K562 (cell line): ENCODE data around the gene PSMB11. TPM values are rescaled to one million over a fixed set of nuclear protein-coding genes. Genes with fewer than 3 reads are reported as not detected.
A peak's percentile ranks its signal among the peaks of the same experiment; 100 is the strongest.

Source experiments
- ATAC-seq: fragments of 200-7000 bp; cut with Tn5 transposase; 3 replicates; pipeline ENCODE4 v1.9.1; 2020; ENCODE audit warnings: moderate library complexity
- BruUV-seq: library from RNA; stranded (reverse); fragments of 400-500 nt; replicated peaks from 2 replicates; lab custom pipeline; 2021; lab: Mats Ljungman, UMichigan
- CTCF ChIA-PET: fragments of 300-600 bp; formaldehyde crosslinking; extraction: SDS; loops from one replicate; lab custom pipeline; 2021; ENCODE audit warnings: low intra/inter-chr PET ratio; lab: Yijun Ruan, JAX
- POLR2A ChIA-PET: fragments of 300-600, 350-650 bp; sonication (Branson Sonifier 250); formaldehyde crosslinking; extraction: SDS; loops from one replicate; lab custom pipeline; 2021; ENCODE audit warnings: antibody characterized with exemption, inconsistent platforms; lab: Yijun Ruan, JAX
- DNase-seq, 4 experiments: peaks; one replicate each; pipeline versions ENCODE4 v3.0.0 to v3.0.0-alpha.2; 2011 to 2018; ENCODE audit warnings: low spot score in 3 of 4, mixed read lengths in 3 of 4; ENCODE audit errors: extremely low read depth in 1 of 4
- FAIRE-seq: peaks from 2 replicates; lab custom pipeline; 2011; peaks lifted over from hg19 to GRCh38; lab: Jason Lieb, UNC
- H2AFZ ChIP-seq: 2 replicates; pipeline ENCODE4 v1.6.0; 2011; ENCODE audit warnings: low read depth, low read length, control low read depth, inconsistent platforms
- H3K27ac ChIP-seq: fragments of 200-600 bp; 3 replicates; pipeline ENCODE4 v1.8.0; 2011; ENCODE audit warnings: low read depth, mild to moderate bottlenecking, control low read depth, inconsistent platforms, low read length, moderate library complexity, mixed read lengths; ENCODE audit errors: extremely low read depth
- H3K27me3 ChIP-seq, 2 experiments: fragments of 300-600 bp in 1 of 2; 2 replicates in 1 of 2; 3 replicates in 1 of 2; pipeline versions ENCODE4 v1.6.0 to v1.8.0; 2011; ENCODE audit warnings: inconsistent platforms in 2 of 2, low read length in 2 of 2, mild to moderate bottlenecking in 1 of 2, mixed read lengths in 1 of 2, moderate library complexity in 1 of 2; ENCODE audit not compliant: control insufficient read depth in 2 of 2, insufficient read depth in 2 of 2
- H3K36me3 ChIP-seq: fragments of 300-600 bp; 3 replicates; pipeline ENCODE4 v1.8.0; 2011; ENCODE audit warnings: mild to moderate bottlenecking, low read length, inconsistent platforms; ENCODE audit not compliant: control insufficient read depth, insufficient read depth
- H3K4me1 ChIP-seq, 2 experiments: fragments of 200-600 bp in 1 of 2; replicated peaks in 1 of 2; 2 replicates in 1 of 2; 3 replicates in 1 of 2; pipeline versions ENCODE4 v1.5.1 to v1.8.0; 2011; ENCODE audit warnings: inconsistent platforms in 2 of 2, low read length in 2 of 2, mild to moderate bottlenecking in 1 of 2, mixed read lengths in 1 of 2, moderate library complexity in 1 of 2; ENCODE audit not compliant: control insufficient read depth in 2 of 2, insufficient read depth in 2 of 2
- H3K4me2 ChIP-seq: 2 replicates; pipeline ENCODE4 v1.6.1; 2011; ENCODE audit warnings: low read length, control low read depth, inconsistent platforms, mixed read lengths; ENCODE audit not compliant: insufficient read depth
- H3K4me3 ChIP-seq: fragments of 200-600 bp; sonication (generic), shearing (Covaris generic); 2 replicates; pipeline ENCODE4 v1.5.1; 2016; ENCODE audit warnings: control low read depth, inconsistent platforms
- H3K79me2 ChIP-seq: fragments of 200-600 bp; 3 replicates; pipeline ENCODE4 v1.8.0; 2011; ENCODE audit warnings: low read length, inconsistent platforms; ENCODE audit not compliant: control insufficient read depth, insufficient read depth
- H3K9ac ChIP-seq, 2 experiments: 2 replicates each; pipeline versions ENCODE4 v1.6.0 to v1.6.1; 2011; ENCODE audit warnings: low read depth in 2 of 2, low read length in 2 of 2, control low read depth in 1 of 2, inconsistent platforms in 1 of 2, mild to moderate bottlenecking in 1 of 2, mixed read lengths in 1 of 2; ENCODE audit not compliant: insufficient read depth in 1 of 2
- H3K9me1 ChIP-seq: one replicate; pipeline ENCODE4 v1.6.0; 2011; ENCODE audit warnings: inconsistent platforms, mild to moderate bottlenecking, low read length, moderate library complexity; ENCODE audit not compliant: control insufficient read depth, insufficient read depth
- H3K9me3 ChIP-seq: replicated peaks from 2 replicates; pipeline ENCODE4 v1.5.1; 2011; ENCODE audit warnings: low read depth, low read length, inconsistent platforms; ENCODE audit not compliant: control insufficient read depth, insufficient read depth
- H4K20me1 ChIP-seq: replicated peaks from 2 replicates; pipeline ENCODE4 v1.6.1; 2011; ENCODE audit warnings: low read length, inconsistent platforms, mixed read lengths; ENCODE audit not compliant: control insufficient read depth, insufficient read depth
- C11orf30 ChIP-seq: fragments of 450-650 bp; IDR thresholded peaks from 2 replicates; pipeline ENCODE4 v1.6.1; 2016; ENCODE audit warnings: low read depth, mild to moderate bottlenecking
- NFXL1 ChIP-seq: fragments of 450-650 bp; formaldehyde crosslinking; IDR thresholded peaks from 2 replicates; pipeline ENCODE4 v1.4.0; 2021; ENCODE audit warnings: mild to moderate bottlenecking
- POLR2AphosphoS5 ChIP-seq: IDR thresholded peaks from 2 replicates; pipeline ENCODE4 v1.6.1; 2011; ENCODE audit warnings: mild to moderate bottlenecking, low read depth, low read length, moderate library complexity; ENCODE audit not compliant: control insufficient read depth, insufficient read depth
- RBFOX2 ChIP-seq: fragments of 200-400 bp; formaldehyde crosslinking; IDR thresholded peaks from 2 replicates; pipeline ENCODE4 v1.6.1; 2017; ENCODE audit warnings: low read depth, mild to moderate bottlenecking, low read length, moderate library complexity
- SUPT5H ChIP-seq: fragments of 450-650 bp; IDR thresholded peaks from 2 replicates; pipeline ENCODE4 v1.6.1; 2016
- TRIM28 ChIP-seq: fragments of 450-650 bp; IDR thresholded peaks from 2 replicates; pipeline ENCODE4 v1.6.1; 2017
- ZNF507 ChIP-seq: conservative IDR thresholded peaks from 2 replicates; pipeline ENCODE4 v1.6.1; 2017; ENCODE audit warnings: missing genetic modification characterization, missing compliant biosample characterization
- WGBS: fragments of 100-300 bp; shearing (Covaris generic); methylation state at CpG from one replicate; pipeline ENCODE4 v1.1.6; 2016; ENCODE audit warnings: low coverage, mixed read lengths; ENCODE audit not compliant: insufficient coverage; ENCODE audit errors: missing lambda C conversion rate; 5-methylcytosine and 5-hydroxymethylcytosine counted together
- in situ Hi-C: fragments of 300-500 bp; cut with MboI; formaldehyde crosslinking; loops from 4 replicates; pipeline ENCODE4 v1.15.0; 2018; ENCODE audit warnings: inconsistent platforms, mixed read lengths
- intact Hi-C: fragments of 100-400 bp; cut with micrococcal nuclease; formaldehyde crosslinking; loops from 2 replicates; pipeline ENCODE4 v1.14.2; 2022
- polyA plus RNA-seq, 8 experiments: library from polyadenylated mRNA; depleted of rRNA in 4 of 8; stranded (reverse) in 5 of 8; unstranded in 3 of 8; fragments of >200 nt; fragmentation: Nextera tagmentation in 2 of 8; fragmentation: Illumina TruSeq in 1 of 8; extraction: Ambion mirVana in 2 of 8; extraction: Trizol in 1 of 8; gene quantifications; 2 replicates each; pipeline versions ENCODE4 v1.2.1 to v1.2.3, GENCODE V29; 2011 to 2014; ENCODE audit warnings: inconsistent platforms in 1 of 8, missing spikeins in 1 of 8
- total RNA-seq, 7 experiments: library from RNA; depleted of rRNA in 6 of 7; stranded (reverse); fragments of >200 nt in 6 of 7; fragmentation: Illumina TruSeq in 2 of 7; extraction: Trizol in 2 of 7; gene quantifications; 2 replicates each; pipeline versions ENCODE4 v1.2.1 to v1.2.3, GENCODE V29; 2011 to 2021; ENCODE audit warnings: low replicate concordance in 1 of 7
- TF ChIP-seq, protein P1 (sequence below), 2 experiments: fragments of 450-650 bp; IDR thresholded peaks; 2 replicates each; pipeline ENCODE4 v1.6.1; 2016

PSMB11 gene
- total and polyA plus RNA-seq, 9 of the 15 experiments (the other 6 are each of a cell fraction or from before 2014, with no cell fraction given), result not detected

DNA sequence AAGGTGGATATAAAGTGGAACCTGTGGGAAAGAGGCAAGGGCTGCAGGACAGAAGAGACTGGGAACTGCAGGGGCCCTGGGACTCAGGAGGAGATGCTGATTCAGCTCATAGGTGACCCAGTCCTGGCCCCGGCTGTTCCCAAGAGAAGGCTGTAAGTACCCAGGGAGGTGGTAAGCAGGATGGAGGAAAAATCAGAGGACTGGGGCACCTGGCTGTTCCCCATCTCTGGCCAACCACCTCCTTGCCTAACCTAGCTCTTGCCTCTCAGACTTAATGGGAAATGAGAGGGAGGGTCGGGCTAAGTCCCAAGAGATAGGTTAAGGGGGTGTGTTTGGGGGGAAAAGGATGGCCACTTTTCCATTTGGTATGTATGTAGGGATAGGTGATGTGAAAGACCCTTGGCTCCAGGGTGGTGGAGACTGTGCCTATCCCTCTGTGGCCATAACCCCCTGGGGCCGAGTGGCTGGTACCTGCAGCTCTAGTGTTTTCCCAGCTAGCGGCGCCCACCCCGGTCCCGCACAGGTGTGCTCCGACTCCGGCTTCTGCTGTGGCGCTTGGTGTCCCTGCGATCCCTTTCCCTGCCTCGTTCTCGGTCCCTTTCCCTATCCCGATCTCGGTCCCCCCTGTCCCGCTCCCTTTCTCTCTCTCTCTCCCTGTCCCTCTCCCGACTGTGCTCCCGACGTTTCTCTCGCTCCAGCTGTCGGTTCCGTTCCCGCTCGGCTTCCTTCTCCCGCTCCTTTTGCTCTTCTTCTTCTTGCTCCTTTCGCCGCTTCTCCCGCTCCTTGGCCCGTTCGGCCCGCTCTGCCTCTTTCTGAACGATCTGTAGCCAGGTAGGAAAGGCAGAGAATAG is 16.9 kb downstream of the PSMB11 start:
- ATAC-seq (no peak), FAIRE-seq (no peak), DNase-seq (no peak)
- H3K4me1 ChIP-seq, result peaks cover 11 to 42% of the 10 kb centered on the region in 2 experiments
- no peak for TF ChIP-seq TRIM28
- TF ChIP-seq ZNF507, result no peak
- TF ChIP-seq SUPT5H, result 0 out of 2 replicates have a peak, but pooled peaks have one; percentile 34
- 0 out of 2 replicates have a peak, but pooled peaks have one; percentile 19 for TF ChIP-seq RBFOX2
- TF ChIP-seq C11orf30, result peak; percentile 56; the same call in 1 of the 2 replicates
- peak; percentile 62 for TF ChIP-seq POLR2AphosphoS5
- TF ChIP-seq, protein P1, sequence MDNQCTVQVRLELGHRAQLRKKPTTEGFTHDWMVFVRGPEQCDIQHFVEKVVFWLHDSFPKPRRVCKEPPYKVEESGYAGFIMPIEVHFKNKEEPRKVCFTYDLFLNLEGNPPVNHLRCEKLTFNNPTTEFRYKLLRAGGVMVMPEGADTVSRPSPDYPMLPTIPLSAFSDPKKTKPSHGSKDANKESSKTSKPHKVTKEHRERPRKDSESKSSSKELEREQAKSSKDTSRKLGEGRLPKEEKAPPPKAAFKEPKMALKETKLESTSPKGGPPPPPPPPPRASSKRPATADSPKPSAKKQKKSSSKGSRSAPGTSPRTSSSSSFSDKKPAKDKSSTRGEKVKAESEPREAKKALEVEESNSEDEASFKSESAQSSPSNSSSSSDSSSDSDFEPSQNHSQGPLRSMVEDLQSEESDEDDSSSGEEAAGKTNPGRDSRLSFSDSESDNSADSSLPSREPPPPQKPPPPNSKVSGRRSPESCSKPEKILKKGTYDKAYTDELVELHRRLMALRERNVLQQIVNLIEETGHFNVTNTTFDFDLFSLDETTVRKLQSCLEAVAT (IDR thresholded peaks at IDR 0.05), result peak in 1 of 2 experiments; percentile 87; a peak in 2 of 4 replicates
- TF ChIP-seq NFXL1 (CRISPR knock-in tag), result no peak
- H3K9ac ChIP-seq, result no peak overlapping the region
- ChIA-PET CTCF (interaction anchor here (0.5 to 9.2 kb wide), 7 partner anchors 10 to 513 kb away, joined by 3 to 141 read pairs (median 6); no protein-coding TSS in a partner anchor), POLR2A (interaction anchor here (0.8 to 2.9 kb wide), 19 partner anchors 10 to 178 kb away, joined by 3 to 23 read pairs (median 4); partner anchors contain the start of genes ACIN1, AJUBA, C14orf119 and PRMT5)
- H3K27me3 ChIP-seq, result no peaks in the 10 kb centered on the region
- H2AFZ ChIP-seq, result no peak overlapping the region
- in situ Hi-C loops (no loop called here), intact Hi-C loops (loop anchor here (1.0 kb wide), 3 partner anchors 73 to 130 kb away; partner anchors contain the start of gene PRMT5)
- BruUV-seq, result TSS peak; percentile 96
- no peaks in the 10 kb centered on the region; the same call in 2 of the 3 replicates for H3K79me2 ChIP-seq
- H4K20me1 ChIP-seq, result 0 out of 2 replicates have a peak, but pooled peaks cover 2% of the 10 kb centered on the region
- H3K9me3 ChIP-seq, result no peaks in the 10 kb centered on the region
- H3K4me2 ChIP-seq, result no peak overlapping the region
- WGBS, result 91% methylated on average over 22 of the region's 32 CpGs
- H3K4me3 ChIP-seq, result no peak overlapping the region
- H3K27ac ChIP-seq, result no peak overlapping the region
- H3K36me3 ChIP-seq, result peaks cover 49% of the 10 kb centered on the region
- H3K9me1 ChIP-seq, result no peaks in the 10 kb centered on the region
